Measurements from ENCODE around the gene TEKT2.

Gene TEKT2

DNA sequence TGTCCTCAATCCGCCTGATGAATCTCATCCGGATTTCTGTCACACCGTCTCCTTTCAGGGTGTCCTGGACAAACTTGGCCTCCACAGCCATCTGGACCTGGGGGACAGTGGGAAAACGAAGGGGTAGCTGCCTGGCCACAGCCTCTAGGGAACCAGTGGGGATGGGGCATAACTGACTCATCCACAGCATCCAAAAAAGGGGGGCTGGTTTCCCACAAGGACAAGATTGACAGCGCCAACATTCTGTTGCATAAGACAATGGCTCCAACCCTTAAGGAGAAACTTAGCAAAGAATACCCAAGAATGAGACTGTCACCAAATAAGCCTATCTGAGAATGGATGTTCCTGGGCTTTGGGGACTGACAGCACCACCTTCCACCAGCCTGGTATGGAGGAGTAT, 53.3 kb downstream of the TEKT2 start:
- DNase-seq (ENCODE audit: extremely low read depth, low read depth), result no peak
- TF ChIP-seq, protein P1, sequence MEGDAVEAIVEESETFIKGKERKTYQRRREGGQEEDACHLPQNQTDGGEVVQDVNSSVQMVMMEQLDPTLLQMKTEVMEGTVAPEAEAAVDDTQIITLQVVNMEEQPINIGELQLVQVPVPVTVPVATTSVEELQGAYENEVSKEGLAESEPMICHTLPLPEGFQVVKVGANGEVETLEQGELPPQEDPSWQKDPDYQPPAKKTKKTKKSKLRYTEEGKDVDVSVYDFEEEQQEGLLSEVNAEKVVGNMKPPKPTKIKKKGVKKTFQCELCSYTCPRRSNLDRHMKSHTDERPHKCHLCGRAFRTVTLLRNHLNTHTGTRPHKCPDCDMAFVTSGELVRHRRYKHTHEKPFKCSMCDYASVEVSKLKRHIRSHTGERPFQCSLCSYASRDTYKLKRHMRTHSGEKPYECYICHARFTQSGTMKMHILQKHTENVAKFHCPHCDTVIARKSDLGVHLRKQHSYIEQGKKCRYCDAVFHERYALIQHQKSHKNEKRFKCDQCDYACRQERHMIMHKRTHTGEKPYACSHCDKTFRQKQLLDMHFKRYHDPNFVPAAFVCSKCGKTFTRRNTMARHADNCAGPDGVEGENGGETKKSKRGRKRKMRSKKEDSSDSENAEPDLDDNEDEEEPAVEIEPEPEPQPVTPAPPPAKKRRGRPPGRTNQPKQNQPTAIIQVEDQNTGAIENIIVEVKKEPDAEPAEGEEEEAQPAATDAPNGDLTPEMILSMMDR (IDR thresholded peaks at IDR 0.05; ENCODE audit: low read depth, low read length), result no peak

DNA sequence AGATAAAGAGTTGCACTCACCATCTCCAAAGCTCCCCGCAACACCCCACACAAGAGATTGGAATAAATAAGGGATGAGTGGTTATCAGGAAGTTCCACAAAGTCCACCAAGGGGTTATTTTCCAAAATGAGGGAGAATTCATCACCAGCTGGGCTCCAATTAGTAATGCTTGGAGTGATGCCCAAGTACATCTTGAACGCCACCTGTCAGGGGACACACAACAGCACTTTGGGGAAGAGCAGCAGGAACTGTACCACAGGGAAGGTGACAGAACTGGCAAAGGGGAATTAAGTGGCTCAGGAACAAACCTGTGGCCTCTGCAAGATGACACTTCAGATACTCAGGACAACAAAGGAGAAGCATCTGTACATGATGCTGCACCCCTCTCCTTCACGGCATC, 53.9 kb downstream of the TEKT2 start:
- DNase-seq (ENCODE audit: extremely low read depth, low read depth), result no peak
- TF ChIP-seq, protein P1 (IDR thresholded peaks at IDR 0.05; ENCODE audit: low read depth, low read length), result no peak

Data from AG09319 (cell line).